Measurements from ENCODE around the gene CTDP1.
A peak's percentile ranks its signal among the peaks of the same experiment; 100 is the strongest.
"Not testable (repeated sequence)": the region's sequence is repeated elsewhere in the genome, so short reads cannot be mapped to it uniquely, and the experiment has no call there.

The CTDP1 gene

GRCh38 chr18:79682894-79683625 is 3.5 kb downstream of the CTDP1 start:
- DNase-seq: peak in 1 of 2 donors; percentile 70

GRCh38 chr18:79683626-79684282 is 4.2 kb downstream of the CTDP1 start:
- no peak for DNase-seq

GRCh38 chr18:79684283-79684631 is 4.7 kb downstream of the CTDP1 start:
- peak; percentile 15 to 38 for DNase-seq

- DNase-seq: no peak
Measured at GRCh38 chr18:79684787-79685186, 5.2 kb downstream of the CTDP1 start.

- DNase-seq: peak; percentile 16 to 25
Measured at GRCh38 chr18:79685281-79685680, 5.7 kb downstream of the CTDP1 start.

- no peak for DNase-seq
Measured at GRCh38 chr18:79685971-79686370, 6.4 kb downstream of the CTDP1 start.

- DNase-seq: no peak
Measured at GRCh38 chr18:79687806-79688205, 8.2 kb downstream of the CTDP1 start.

GRCh38 chr18:79690071-79690470 is 10.5 kb downstream of the CTDP1 start:
- DNase-seq: no peak

GRCh38 chr18:79690586-79691482 is 11.2 kb downstream of the CTDP1 start:
- DNase-seq: no peak

- no peak for DNase-seq
Measured at GRCh38 chr18:79692056-79692455, 12.5 kb downstream of the CTDP1 start.

- DNase-seq: no peak
Measured at GRCh38 chr18:79692886-79693285, 13.3 kb downstream of the CTDP1 start.

- DNase-seq: no peak
Measured at GRCh38 chr18:79693561-79694205, 14.1 kb downstream of the CTDP1 start.

GRCh38 chr18:79694206-79694894 is 14.7 kb downstream of the CTDP1 start:
- not testable (repeated sequence) for DNase-seq

- DNase-seq: no peak
Measured at GRCh38 chr18:79694895-79695213, 15.3 kb downstream of the CTDP1 start.

GRCh38 chr18:79695269-79695668 is 15.7 kb downstream of the CTDP1 start:
- DNase-seq: no peak

GRCh38 chr18:79695856-79696850 is 16.6 kb downstream of the CTDP1 start:
- no peak for DNase-seq

GRCh38 chr18:79697178-79697577 is 17.6 kb downstream of the CTDP1 start:
- DNase-seq: no peak

- no peak for DNase-seq
Measured at GRCh38 chr18:79697976-79698375, 18.4 kb downstream of the CTDP1 start.

GRCh38 chr18:79698668-79699335 is 19.2 kb downstream of the CTDP1 start:
- DNase-seq: no peak

GRCh38 chr18:79699653-79700052 is 20.1 kb downstream of the CTDP1 start:
- no peak for DNase-seq

GRCh38 chr18:79702906-79703305 is 23.3 kb downstream of the CTDP1 start:
- DNase-seq: no peak

Measured in CD4-positive, alpha-beta T cell treated with Interferon alpha-2 for 1 hour (primary cell).